Tongue (tissue), 2 donors: ENCODE data around the gene ARPC1B. TPM values are rescaled to one million over a fixed set of nuclear protein-coding genes. Genes with fewer than 3 reads are reported as not detected.
"Not testable (repeated sequence)": the region's sequence is repeated elsewhere in the genome, so short reads cannot be mapped to it uniquely, and the experiment has no call there.

Experiments
- DNase-seq: peaks from one replicate; pipeline ENCODE4 v3.0.0-alpha.2; 2015
- total RNA-seq: library from RNA; depleted of rRNA; stranded (reverse); fragments of >200 nt; gene quantifications from one replicate; pipeline ENCODE4 v1.2.3, GENCODE V29; 2014

ARPC1B gene
- total RNA-seq, 1 donor from 2014 or later: 52.4 TPM

DNA sequence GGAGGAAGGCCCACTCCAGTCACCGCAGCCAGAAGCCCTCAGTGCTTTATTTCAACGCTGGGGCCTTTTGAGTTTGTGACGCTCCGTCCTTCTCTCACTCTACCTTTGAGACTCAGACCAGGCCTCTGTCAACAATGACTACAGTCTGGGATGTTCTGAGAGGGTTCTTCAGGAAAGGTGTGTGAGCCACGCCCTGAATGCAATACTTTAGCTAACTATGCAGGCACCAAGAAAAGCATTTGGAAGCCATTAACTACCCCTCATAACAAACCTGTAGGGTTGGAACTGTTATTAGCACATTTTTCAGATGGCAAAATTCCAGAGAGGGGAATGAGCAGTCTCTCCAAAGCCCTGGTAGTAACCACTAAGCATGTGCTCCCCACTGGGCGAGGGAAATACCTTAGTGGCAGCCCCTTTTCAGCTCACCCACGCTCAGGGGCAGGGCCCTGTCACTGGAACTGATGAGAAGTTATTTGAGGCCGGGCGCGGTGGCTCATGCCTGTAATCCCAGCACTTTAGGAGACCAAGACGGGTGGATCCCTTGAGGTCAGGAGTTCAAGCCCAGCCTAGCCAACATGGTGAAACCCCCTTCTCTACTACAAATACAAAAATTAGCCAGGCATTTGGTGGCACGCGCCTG, 5.7 kb upstream of the ARPC1B start:
- no peak for DNase-seq

DNA sequence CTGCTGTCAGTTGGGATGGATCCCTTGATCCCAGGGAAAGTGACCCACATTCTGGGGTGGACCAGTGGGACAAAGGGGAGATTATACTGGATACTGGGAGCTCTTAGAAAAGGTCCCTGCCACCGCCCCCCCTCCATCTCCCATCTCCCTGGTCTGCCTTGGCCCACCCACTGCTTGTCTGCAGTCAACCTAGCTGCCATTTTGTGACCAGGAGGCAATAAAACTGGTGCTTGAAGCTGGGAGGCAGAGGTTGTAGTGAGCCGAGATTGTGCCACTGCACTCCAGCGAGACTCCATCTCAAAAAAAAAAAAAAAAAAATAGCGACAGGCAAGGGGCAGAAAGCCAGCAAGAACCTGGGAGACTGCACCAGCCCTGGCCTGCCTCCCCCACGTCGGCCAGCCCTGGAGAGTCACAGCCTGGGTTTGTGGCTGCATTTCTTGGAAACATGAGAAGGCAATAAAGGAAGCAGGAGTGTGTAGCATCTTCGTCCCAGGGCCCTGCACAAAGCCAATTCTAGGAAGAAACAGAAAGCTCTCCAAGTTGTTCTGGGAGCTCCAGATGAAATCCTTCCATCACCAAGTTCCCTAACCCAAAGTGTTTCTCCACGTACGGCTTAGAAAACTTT, 4.7 kb upstream of the ARPC1B start:
- DNase-seq: peak; percentile 18

DNA sequence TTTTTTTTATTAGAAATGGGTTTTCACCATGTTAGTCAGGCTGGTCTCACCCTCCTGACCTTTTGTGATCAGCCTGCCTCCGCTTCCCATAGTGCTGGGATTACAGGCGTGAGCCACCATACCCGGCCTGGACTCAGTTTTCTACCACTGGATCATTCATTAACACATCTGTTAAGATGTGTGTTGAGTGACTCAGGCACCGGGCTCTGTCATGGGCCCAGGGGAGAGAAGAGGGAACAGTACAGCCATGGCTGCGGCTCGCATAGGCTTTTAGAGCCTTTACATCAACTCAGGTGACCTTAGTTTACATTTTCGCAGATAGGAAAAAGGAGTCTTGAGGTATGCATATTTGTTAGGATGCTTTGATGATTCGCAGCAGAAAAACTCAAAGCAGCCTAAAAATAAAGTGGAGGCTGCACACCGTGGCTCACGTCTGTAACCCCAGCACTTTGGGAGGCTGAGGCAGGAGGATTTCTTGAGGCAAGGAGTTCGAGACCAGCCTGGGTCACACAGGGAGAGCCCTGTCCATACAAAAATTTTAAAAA, 3.1 kb upstream of the ARPC1B start:
- no peak for DNase-seq

DNA sequence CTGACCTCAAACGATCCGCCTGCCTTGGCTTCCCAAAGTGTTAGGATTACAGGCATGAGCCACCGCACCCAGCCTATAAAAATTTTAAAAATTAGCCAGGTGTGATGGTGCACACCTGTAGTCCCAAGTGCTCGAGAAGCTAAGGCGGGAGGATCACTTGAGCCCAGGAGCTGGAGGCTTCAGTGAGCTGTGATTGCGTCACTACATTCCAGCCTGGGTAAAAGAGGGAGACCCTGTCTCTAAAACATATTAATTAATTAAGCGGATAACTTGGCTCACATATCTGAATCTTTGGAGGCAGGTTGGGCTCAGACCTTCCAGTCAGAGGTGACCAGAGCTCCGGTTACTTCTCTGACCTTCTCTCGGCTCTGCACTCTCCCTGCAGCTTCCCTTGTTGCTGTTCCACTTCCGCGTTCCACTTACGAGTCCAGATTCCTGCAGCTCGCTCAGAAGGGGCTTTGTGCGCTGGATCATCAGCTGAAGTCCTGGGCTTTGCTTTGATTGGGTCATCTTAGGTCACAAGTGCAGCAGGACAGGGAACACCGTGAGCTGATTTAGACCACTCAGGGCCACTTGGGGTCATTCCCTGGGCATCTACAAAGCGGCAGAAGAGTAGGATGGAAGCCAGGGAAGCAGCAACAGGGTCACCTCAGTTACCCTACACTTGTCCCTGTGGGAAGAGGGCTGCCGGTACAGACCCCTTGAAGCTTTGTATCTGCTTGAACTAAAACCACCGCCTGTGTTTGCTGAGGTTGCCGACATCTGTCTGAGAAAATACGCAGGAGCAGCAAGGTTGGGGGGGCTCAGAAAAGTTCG, 2.0 kb upstream of the ARPC1B start:
- DNase-seq: peak; percentile 38

DNA sequence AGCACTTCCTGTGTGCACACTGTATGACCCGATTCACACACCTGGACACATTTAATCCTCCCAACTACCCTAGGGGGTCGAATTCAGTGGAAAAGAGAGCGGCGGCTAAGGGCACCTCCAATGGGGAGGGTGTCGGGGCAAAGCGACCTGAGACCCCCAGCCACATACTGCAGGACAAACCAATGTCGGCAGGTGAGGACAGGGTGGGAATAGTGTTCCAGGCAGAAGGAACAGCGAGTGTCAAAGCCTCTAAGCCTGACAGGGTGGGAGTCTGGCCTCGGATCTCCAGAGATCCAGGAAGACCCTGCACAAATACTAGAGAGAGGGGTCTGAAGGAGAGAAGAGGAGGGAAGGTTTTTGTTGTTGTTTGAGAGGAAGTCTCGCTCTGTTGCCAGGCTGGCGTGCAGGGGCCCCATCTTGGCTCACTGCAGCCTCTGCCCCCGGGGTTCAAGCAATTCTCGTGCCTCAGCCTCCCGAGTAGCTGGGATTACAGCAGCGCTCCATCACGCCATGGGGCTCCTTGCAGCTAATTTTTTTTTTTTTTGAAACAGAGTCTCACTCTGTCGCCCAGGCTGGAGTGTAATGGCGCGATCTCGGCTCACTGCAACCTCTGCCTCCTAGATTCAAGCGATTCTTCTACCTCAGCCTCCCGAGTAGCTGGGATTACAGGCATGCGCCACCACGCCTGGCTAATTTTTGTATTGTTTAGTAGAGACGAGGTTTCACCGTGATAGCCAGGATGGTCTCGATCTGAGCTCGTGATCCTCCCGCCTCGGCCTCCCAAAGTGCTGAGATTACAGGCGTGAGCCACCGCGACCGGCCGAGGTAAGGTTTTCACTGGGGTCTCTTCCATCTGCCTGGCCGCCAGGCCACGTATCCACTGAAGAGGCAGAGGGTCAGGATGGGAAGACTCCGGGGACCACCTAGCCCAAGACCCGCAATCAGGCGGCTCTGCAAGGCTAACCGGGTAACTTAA, 1.2 kb upstream of the ARPC1B start:
- no peak for DNase-seq

DNA sequence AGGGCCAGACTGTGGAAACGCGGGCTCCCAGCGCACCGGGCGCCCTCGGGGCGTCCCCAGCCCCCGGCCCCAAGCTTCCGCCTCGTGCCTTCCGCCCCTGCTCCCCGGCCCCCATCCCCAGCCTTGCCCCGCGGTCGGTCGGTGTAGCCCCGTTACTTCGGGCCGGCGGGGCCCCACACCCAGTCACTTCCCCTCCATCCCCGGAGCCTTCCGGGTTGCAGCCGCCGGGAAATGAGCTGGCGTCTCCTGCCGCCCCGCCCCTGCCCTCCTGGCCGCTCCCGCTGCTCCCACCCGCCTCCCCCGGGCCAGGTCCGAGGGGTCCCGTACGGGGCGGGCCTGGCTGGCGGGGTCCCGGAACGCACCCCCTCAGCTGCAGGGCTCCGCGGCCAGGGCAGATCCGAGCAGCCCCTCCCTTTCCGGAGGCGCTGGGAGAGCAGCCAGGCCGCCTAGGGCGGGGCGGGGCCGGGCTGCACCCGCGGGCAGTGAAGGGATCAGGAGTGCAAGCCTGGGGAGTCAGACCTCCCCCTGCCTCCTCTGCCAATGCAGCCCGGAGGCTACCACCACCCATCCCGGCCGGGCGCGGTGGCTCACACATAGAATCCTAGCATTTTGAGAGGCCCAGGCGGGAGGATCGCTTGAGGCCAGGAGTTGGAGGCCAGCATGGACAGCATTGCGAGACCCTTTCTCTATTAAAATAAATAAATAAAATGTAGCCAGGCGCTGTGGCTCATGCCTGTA, 709 bp downstream of the ARPC1B start:
- peak; percentile 70 for DNase-seq

DNA sequence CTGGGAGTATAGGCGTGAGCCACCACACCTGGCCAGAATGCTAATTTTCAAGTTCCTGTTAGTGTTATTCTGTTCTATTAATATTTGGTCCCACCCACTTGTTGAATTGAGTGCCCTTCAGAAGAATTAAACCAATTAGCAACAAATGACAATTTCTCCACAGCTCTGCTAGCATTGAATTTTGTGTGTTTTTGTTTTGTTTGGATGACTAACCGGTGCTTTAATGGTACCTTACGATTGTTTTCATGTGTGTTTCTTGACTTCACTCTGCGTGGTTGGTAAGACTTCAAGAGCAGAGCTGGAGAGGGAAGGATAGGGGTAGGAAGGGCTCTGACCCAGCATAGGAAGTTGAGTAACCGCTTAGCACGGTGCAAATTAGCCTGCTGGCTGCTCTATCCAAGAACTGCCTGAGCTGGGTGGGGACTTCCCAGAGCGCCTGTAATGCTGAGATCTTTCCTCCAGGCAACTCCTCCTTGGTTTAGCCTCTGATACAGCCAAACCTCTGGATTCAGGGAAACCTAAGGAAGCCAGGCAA, 4.6 kb downstream of the ARPC1B start:
- DNase-seq: peak; percentile 73

DNA sequence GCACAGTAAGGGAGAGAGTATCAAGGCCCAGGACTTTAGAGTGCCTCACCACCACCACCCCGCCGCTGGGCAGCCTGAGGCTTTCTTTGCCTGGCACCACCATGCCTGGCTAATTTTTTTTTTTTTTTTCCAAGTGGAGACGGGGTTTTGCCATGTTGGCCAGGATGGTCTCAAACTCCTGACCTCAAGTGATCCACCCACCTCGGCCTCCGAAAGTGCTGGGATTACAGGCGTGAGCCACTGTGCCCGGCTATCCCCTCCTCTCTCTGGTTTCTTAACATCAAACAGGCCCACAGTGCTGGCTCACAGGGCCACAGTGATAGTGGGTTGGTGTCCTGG, 5.1 kb downstream of the ARPC1B start:
- not testable (repeated sequence) for DNase-seq

DNA sequence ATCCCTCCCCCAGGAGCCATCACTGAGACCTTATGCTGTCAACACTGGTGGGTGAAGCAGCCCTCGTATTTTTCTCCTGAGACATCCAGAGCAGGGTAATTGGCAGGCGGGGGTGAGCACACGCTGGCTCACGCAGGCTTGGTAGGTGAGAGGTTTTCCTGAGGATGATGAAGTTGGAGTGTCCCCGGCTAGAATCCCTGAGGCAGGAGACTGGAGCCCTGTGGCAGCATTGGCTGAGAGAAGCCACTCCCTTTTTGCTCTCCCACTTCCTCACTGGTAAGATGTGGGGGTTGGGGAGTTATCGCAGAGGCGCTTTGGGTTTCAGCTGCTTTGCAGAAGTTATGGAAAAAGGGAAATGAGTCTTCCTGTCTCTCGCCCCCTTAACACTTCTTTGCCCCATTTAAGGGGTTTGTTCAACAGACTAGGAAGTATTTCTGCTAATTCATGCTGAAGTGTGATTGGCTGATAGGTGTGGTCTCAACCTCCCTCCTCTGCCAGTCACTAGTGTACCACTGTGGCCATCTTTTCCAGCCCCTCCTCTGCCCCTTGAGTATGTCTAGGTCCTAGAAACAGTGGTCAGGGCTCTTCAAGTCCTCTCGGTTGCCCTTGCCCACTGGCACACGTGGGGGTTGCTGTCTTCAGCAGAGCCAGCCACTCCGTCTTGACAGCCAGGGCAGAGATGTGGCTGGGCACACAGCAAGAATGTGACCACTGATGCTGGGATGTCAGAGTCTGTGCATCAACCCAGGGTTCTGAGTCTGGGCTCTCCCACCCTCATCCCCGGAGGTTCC, 5.7 kb downstream of the ARPC1B start:
- peak; percentile 20 for DNase-seq

DNA sequence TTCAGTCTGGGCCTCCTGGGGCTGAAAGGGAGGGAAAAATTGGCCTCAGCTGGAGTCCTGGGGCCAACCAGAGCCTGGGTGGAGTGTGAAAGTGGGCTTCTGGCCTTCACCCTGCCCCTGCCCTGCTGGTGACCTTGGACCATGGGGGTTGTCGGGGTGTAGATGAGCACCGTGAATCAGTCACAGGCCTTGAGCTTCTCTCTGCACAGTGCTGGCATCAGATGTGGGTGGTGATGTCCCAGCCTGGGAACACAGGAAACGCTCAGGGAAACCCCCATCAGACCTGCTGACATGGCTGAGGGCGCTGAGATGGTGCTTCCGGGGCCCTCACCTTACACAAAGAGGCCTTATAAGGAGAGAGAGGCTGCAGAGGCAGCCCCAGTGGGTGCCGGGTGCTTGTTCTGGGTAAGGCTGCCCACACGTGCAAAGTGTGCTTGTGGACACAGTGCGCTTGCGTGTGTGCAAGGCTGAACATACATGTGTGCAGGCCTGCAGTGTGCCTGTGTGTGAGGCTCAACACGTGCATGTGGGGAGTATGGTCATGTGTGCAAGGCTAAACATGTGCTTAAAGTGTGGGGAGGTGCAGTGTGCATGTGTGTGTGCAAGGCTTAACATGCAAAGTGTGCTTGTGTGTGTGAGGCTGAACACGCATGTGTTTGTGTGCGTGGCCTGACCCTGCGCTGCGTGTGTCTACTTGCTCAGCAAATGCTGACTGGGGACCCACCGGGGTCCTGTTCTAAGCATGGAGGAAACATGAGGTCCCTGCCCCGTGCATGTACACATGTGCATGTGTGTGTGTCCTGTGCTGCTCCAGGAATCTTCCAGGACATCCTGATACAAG, 6.5 kb downstream of the ARPC1B start:
- no peak for DNase-seq

DNA sequence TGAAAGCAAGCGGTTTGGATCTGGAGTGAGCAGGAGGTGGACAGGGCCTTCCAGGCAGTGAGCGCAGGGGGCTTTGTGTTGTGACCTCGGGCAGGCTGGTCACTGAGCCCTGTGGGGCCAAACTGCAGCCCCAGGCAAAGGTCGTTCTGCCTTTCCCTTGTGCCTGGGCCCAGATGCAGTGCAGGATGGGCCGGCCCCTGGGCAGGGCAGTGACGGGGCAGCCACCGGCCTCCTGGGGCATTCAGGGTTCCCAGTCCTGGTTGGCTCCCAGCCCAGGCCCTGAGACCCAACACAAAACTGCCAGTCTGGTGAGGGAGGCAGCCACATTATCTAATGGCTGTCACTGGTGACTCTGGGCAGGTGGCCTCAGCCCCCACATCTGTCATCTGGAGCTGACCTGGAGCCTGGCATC, 7.1 kb downstream of the ARPC1B start:
- DNase-seq: no peak

DNA sequence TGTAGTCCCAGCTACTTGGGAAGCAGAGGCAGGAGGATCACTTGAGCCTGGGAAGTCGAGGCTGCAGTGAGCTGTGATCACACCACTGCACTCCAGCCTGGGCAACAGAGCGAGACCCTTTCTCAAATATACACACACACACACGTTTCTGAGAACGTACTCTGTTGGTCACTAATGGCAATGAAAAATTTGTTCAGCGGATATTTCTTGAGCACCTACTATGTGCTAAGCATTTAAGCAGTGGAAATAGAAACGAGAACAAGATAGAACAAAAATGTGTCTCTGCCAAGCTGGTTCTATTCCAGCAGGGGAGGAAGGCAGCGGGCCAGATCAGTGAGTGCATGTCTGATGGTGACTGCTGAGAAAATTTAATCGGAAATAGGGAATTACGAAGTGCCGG, 8.7 kb downstream of the ARPC1B start:
- DNase-seq: no peak

DNA sequence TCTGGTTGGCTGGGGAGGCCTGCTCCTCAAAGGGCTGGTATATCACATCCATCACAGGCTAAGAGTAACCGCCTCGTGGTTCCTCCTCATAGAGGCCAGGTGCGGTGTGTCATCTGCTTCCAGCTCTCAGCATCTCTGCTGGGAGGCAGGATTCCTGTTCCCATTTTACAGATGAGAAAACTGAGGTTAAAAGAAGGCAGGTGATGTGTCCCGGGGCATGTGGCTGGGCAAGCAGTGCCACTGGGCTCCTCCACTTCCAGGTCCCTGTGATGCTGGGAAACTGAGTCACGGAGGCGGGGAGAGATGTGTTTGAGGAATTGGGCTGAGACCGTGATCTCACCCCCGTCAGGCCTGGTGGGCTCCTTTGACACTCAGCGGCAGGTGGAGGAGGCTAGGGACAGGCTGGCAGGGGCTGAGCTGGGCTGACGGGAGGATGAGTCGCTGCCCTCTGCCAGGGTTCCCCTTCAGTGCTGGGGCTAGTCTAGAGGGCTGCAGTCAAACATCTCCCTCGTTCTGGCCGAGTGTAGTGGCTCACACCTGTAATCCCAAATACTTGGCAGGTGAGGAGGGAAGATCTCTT, 9.4 kb downstream of the ARPC1B start:
- no peak for DNase-seq

DNA sequence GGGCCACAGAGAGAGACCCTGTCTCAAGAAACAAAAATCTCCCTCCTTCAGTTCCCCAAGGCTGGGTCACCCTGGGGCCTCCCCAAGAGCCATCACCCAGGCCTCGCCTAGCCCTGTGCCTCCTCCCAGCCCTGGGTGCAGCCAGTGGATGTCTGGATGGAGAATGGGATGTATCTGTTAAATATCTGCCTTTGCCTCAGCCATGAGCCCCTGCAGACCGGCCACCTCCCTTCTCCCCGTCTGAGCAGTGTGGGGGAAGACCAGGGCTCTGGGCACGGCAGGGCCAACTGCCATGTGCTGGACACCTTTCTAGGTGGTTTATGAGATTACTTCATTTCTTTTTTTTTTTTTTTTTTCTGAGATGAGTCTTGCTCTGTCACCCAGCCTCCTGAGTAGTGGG, 10.0 kb downstream of the ARPC1B start:
- DNase-seq: no peak

DNA sequence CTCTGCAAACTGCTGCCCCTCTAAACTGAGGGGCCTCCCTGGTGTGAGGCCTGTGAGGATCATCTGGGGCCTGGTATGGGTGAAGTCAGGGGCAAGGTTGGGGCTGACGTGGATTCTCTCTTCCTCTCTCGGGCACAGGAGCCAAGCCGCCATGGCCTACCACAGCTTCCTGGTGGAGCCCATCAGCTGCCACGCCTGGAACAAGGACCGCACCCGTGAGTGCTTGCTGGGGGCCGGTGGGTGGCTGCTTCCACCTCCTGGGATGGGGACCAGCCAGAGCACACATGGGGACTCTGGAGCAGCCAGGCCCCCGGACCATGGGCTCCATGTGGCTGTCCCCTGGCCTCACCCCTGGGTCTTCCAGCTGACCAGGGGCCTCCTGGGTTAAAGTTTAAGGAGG, 11.0 kb downstream of the ARPC1B start:
- no peak for DNase-seq

DNA sequence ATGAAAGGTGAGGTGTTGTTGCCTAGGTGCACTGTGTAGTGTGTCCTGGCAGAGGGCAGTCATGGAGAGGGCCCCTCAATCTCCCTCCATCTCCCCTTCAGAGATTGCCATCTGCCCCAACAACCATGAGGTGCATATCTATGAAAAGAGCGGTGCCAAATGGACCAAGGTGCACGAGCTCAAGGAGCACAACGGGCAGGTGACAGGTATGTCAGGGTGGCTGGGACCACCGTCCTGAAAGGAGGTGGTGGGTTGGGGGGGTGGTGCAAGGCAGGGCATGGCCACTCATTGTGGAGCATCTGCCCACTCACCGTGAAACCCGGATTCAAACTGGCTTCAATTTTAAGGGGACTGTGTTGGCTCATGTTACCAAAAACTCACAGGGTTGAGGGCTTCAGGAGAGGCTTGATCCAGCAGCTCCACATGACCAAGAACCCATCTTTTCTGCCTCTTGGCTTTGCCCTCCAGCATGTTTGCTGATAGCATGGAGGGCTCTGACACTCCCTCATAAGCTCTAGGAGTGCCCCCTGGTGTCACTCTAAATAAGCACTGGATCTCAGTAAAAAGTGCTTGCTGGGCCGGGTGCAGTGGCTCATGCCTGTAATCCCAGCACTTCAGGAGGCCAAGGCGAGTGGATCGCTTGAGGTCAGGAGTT, 12.2 kb downstream of the ARPC1B start:
- no peak for DNase-seq

DNA sequence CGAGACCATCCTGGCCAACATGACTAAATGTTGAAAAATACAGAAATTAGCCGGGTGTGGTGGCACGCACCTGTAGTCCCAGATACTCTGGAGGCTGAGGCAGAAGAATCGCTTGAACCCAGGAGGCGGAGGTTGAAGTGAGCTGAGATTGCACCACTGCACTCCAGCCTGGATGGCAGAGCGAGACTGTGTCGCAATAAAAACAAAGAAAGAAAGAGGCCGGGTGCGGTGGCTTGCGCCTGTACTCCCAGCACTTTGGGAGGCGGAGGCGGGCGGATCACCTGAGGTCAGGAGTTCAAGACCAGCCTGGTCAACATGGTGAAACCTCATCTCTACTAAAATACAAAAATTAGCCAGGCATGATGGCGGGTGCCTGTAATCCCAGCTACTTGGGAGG, 12.7 kb downstream of the ARPC1B start:
- DNase-seq: not testable (repeated sequence)

DNA sequence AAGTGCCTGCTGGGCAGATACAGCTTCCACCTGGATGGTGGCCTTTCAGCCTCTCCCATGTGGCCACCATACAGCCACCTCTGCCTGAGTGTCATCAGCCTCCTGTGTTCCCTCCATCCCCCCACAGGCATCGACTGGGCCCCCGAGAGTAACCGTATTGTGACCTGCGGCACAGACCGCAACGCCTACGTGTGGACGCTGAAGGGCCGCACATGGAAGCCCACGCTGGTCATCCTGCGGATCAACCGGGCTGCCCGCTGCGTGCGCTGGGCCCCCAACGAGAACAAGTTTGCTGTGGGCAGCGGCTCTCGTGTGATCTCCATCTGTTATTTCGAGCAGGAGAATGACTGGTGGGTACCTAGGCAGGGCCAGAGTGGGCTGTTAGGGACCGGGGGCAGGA, 13.4 kb downstream of the ARPC1B start:
- no peak for DNase-seq
